GM19023 (cell line): Measurements from ENCODE around the gene PGBD4.
"Not testable (repeated sequence)": the region's sequence is repeated elsewhere in the genome, so short reads cannot be mapped to it uniquely, and the experiment has no call there.

Experiments used
- ATAC-seq: cut with Tn5 transposase; IDR thresholded peaks from one replicate; pipeline ENCODE4 v1.9.1; 2021; ENCODE audit warnings: mild to moderate bottlenecking, moderate library complexity; ENCODE audit not compliant: unreplicated experiment

PGBD4 gene

GRCh38 chr15:34111488-34111887 is 9.6 kb downstream of the PGBD4 start:
- ATAC-seq, result no peak

- ATAC-seq, result no peak
These were observed 12.3 kb downstream of the PGBD4 start for GRCh38 chr15:34114215-34114614.

- ATAC-seq, result no peak
These were observed 12.9 kb downstream of the PGBD4 start for GRCh38 chr15:34114739-34115138.

- ATAC-seq, result no peak
These were observed 14.7 kb downstream of the PGBD4 start for GRCh38 chr15:34116620-34117019.

- no peak for ATAC-seq
These were observed 17.4 kb downstream of the PGBD4 start for GRCh38 chr15:34119291-34119690.

- ATAC-seq, result not testable (repeated sequence)
These were observed 18.5 kb downstream of the PGBD4 start for GRCh38 chr15:34120420-34120819.

GRCh38 chr15:34121786-34122185 is 19.9 kb downstream of the PGBD4 start:
- ATAC-seq, result not testable (repeated sequence)

GRCh38 chr15:34122771-34123183 is 20.9 kb downstream of the PGBD4 start:
- ATAC-seq, result no peak

- ATAC-seq, result no peak
These were observed 22.8 kb downstream of the PGBD4 start for GRCh38 chr15:34124651-34125050.

- ATAC-seq, result no peak
These were observed 24.1 kb downstream of the PGBD4 start for GRCh38 chr15:34125945-34126344.

GRCh38 chr15:34126522-34126921 is 24.6 kb downstream of the PGBD4 start:
- ATAC-seq, result no peak

- ATAC-seq, result no peak
These were observed 27.0 kb downstream of the PGBD4 start for GRCh38 chr15:34128898-34129297.

GRCh38 chr15:34132881-34133280 is 31.0 kb downstream of the PGBD4 start:
- ATAC-seq, result no peak

- ATAC-seq, result no peak
These were observed 31.6 kb downstream of the PGBD4 start for GRCh38 chr15:34133511-34133910.

- ATAC-seq, result no peak
These were observed 45.7 kb downstream of the PGBD4 start for GRCh38 chr15:34147371-34148140.

GRCh38 chr15:34154725-34155204 is 52.9 kb downstream of the PGBD4 start:
- no peak for ATAC-seq

- ATAC-seq, result no peak
These were observed 54.0 kb downstream of the PGBD4 start for GRCh38 chr15:34155859-34156258.
